K562 (cell line): Measurements from ENCODE around the gene ELOVL2. TPM values are rescaled to one million over a fixed set of nuclear protein-coding genes. Genes with fewer than 3 reads are reported as not detected.

Source experiments
- ATAC-seq: fragments of 200-7000 bp; cut with Tn5 transposase; 3 replicates; pipeline ENCODE4 v1.9.1; 2020; ENCODE audit warnings: moderate library complexity
- BruUV-seq: library from RNA; stranded (reverse); fragments of 400-500 nt; replicated peaks from 2 replicates; lab custom pipeline; 2021; lab: Mats Ljungman, UMichigan
- CTCF ChIA-PET: fragments of 300-600 bp; formaldehyde crosslinking; extraction: SDS; loops from one replicate; lab custom pipeline; 2021; ENCODE audit warnings: low intra/inter-chr PET ratio; lab: Yijun Ruan, JAX
- POLR2A ChIA-PET: fragments of 300-600, 350-650 bp; sonication (Branson Sonifier 250); formaldehyde crosslinking; extraction: SDS; loops from one replicate; lab custom pipeline; 2021; ENCODE audit warnings: antibody characterized with exemption, inconsistent platforms; lab: Yijun Ruan, JAX
- DNase-seq, 4 experiments: peaks; one replicate each; pipeline versions ENCODE4 v3.0.0 to v3.0.0-alpha.2; 2011 to 2018; ENCODE audit warnings: low spot score in 3 of 4, mixed read lengths in 3 of 4; ENCODE audit errors: extremely low read depth in 1 of 4
- FAIRE-seq: peaks from 2 replicates; lab custom pipeline; 2011; peaks lifted over from hg19 to GRCh38; lab: Jason Lieb, UNC
- H2AFZ ChIP-seq: 2 replicates; pipeline ENCODE4 v1.6.0; 2011; ENCODE audit warnings: low read depth, low read length, control low read depth, inconsistent platforms
- H3K27ac ChIP-seq: fragments of 200-600 bp; 3 replicates; pipeline ENCODE4 v1.8.0; 2011; ENCODE audit warnings: low read depth, mild to moderate bottlenecking, control low read depth, inconsistent platforms, low read length, moderate library complexity, mixed read lengths; ENCODE audit errors: extremely low read depth
- H3K27me3 ChIP-seq, 2 experiments: fragments of 300-600 bp in 1 of 2; 2 replicates in 1 of 2; 3 replicates in 1 of 2; pipeline versions ENCODE4 v1.6.0 to v1.8.0; 2011; ENCODE audit warnings: inconsistent platforms in 2 of 2, low read length in 2 of 2, mild to moderate bottlenecking in 1 of 2, mixed read lengths in 1 of 2, moderate library complexity in 1 of 2; ENCODE audit not compliant: control insufficient read depth in 2 of 2, insufficient read depth in 2 of 2
- H3K36me3 ChIP-seq: fragments of 300-600 bp; 3 replicates; pipeline ENCODE4 v1.8.0; 2011; ENCODE audit warnings: mild to moderate bottlenecking, low read length, inconsistent platforms; ENCODE audit not compliant: control insufficient read depth, insufficient read depth
- H3K4me1 ChIP-seq, 2 experiments: fragments of 200-600 bp in 1 of 2; replicated peaks in 1 of 2; 2 replicates in 1 of 2; 3 replicates in 1 of 2; pipeline versions ENCODE4 v1.5.1 to v1.8.0; 2011; ENCODE audit warnings: inconsistent platforms in 2 of 2, low read length in 2 of 2, mild to moderate bottlenecking in 1 of 2, mixed read lengths in 1 of 2, moderate library complexity in 1 of 2; ENCODE audit not compliant: control insufficient read depth in 2 of 2, insufficient read depth in 2 of 2
- H3K4me2 ChIP-seq: 2 replicates; pipeline ENCODE4 v1.6.1; 2011; ENCODE audit warnings: low read length, control low read depth, inconsistent platforms, mixed read lengths; ENCODE audit not compliant: insufficient read depth
- H3K4me3 ChIP-seq: fragments of 200-600 bp; sonication (generic), shearing (Covaris generic); 2 replicates; pipeline ENCODE4 v1.5.1; 2016; ENCODE audit warnings: control low read depth, inconsistent platforms
- H3K79me2 ChIP-seq: fragments of 200-600 bp; 3 replicates; pipeline ENCODE4 v1.8.0; 2011; ENCODE audit warnings: low read length, inconsistent platforms; ENCODE audit not compliant: control insufficient read depth, insufficient read depth
- H3K9ac ChIP-seq, 2 experiments: 2 replicates each; pipeline versions ENCODE4 v1.6.0 to v1.6.1; 2011; ENCODE audit warnings: low read depth in 2 of 2, low read length in 2 of 2, control low read depth in 1 of 2, inconsistent platforms in 1 of 2, mild to moderate bottlenecking in 1 of 2, mixed read lengths in 1 of 2; ENCODE audit not compliant: insufficient read depth in 1 of 2
- H3K9me1 ChIP-seq: one replicate; pipeline ENCODE4 v1.6.0; 2011; ENCODE audit warnings: inconsistent platforms, mild to moderate bottlenecking, low read length, moderate library complexity; ENCODE audit not compliant: control insufficient read depth, insufficient read depth
- H3K9me3 ChIP-seq: replicated peaks from 2 replicates; pipeline ENCODE4 v1.5.1; 2011; ENCODE audit warnings: low read depth, low read length, inconsistent platforms; ENCODE audit not compliant: control insufficient read depth, insufficient read depth
- H4K20me1 ChIP-seq: replicated peaks from 2 replicates; pipeline ENCODE4 v1.6.1; 2011; ENCODE audit warnings: low read length, inconsistent platforms, mixed read lengths; ENCODE audit not compliant: control insufficient read depth, insufficient read depth
- BACH1 ChIP-seq: fragments of 200-800 bp; sonication (Bioruptor generic); IDR thresholded peaks from 2 replicates; pipeline ENCODE4 v1.6.1; 2016; ENCODE audit warnings: missing genetic modification characterization, missing compliant biosample characterization
- FOXA1 ChIP-seq: fragments of 450-650 bp; IDR thresholded peaks from 2 replicates; pipeline ENCODE4 v1.6.1; 2016; ENCODE audit warnings: mild to moderate bottlenecking, borderline replicate concordance
- MAFG ChIP-seq: fragments of 450-650 bp; conservative IDR thresholded peaks from 2 replicates; pipeline ENCODE4 v1.6.1; 2016; ENCODE audit warnings: missing genetic modification characterization, missing compliant biosample characterization
- MEIS2 ChIP-seq: fragments of 450-650 bp; IDR thresholded peaks from 2 replicates; pipeline ENCODE4 v1.6.1; 2014; ENCODE audit warnings: mild to moderate bottlenecking; ENCODE audit not compliant: partially characterized antibody
- NR1H2 ChIP-seq: sonication (generic); formaldehyde crosslinking; IDR thresholded peaks from 2 replicates; pipeline ENCODE4 v1.4.0; 2020; ENCODE audit warnings: mild to moderate bottlenecking, missing genetic modification reagents
- RCOR1 ChIP-seq, 2 experiments: IDR thresholded peaks; 2 replicates each; pipeline ENCODE4 v1.6.1; 2012; ENCODE audit warnings: low read depth in 2 of 2, low read length in 2 of 2, borderline replicate concordance in 1 of 2, improper control_type of control experiment in 1 of 2
- SOX6 ChIP-seq: fragments of 450-650 bp; IDR thresholded peaks from 2 replicates; pipeline ENCODE4 v1.6.1; 2014; ENCODE audit warnings: mild to moderate bottlenecking
- STAT5B ChIP-seq: fragments of 250-450 bp; sonication (Bioruptor Pico); IDR thresholded peaks from 2 replicates; pipeline ENCODE4 v1.8.0; 2021; ENCODE audit warnings: mild to moderate bottlenecking, inconsistent platforms
- ZFP91 ChIP-seq: sonication (generic); formaldehyde crosslinking; IDR thresholded peaks from 2 replicates; pipeline ENCODE4 v1.8.0; 2022; ENCODE audit warnings: mild to moderate bottlenecking, missing genetic modification reagents
- ZNF224 ChIP-seq: sonication (generic); formaldehyde crosslinking; IDR thresholded peaks from 2 replicates; pipeline ENCODE4 v1.8.0; 2022; ENCODE audit warnings: mild to moderate bottlenecking, missing genetic modification reagents
- ZNF239 ChIP-seq: fragments of 250-450 bp; sonication (Bioruptor Pico); IDR thresholded peaks from 2 replicates; pipeline ENCODE4 v1.4.0; 2020; ENCODE audit warnings: mild to moderate bottlenecking
- WGBS: fragments of 100-300 bp; shearing (Covaris generic); methylation state at CpG from one replicate; pipeline ENCODE4 v1.1.6; 2016; ENCODE audit warnings: low coverage, mixed read lengths; ENCODE audit not compliant: insufficient coverage; ENCODE audit errors: missing lambda C conversion rate; 5-methylcytosine and 5-hydroxymethylcytosine counted together
- in situ Hi-C: fragments of 300-500 bp; cut with MboI; formaldehyde crosslinking; loops from 4 replicates; pipeline ENCODE4 v1.15.0; 2018; ENCODE audit warnings: inconsistent platforms, mixed read lengths
- intact Hi-C: fragments of 100-400 bp; cut with micrococcal nuclease; formaldehyde crosslinking; loops from 2 replicates; pipeline ENCODE4 v1.14.2; 2022
- polyA plus RNA-seq, 8 experiments: library from polyadenylated mRNA; depleted of rRNA in 4 of 8; stranded (reverse) in 5 of 8; unstranded in 3 of 8; fragments of >200 nt; fragmentation: Nextera tagmentation in 2 of 8; fragmentation: Illumina TruSeq in 1 of 8; extraction: Ambion mirVana in 2 of 8; extraction: Trizol in 1 of 8; gene quantifications; 2 replicates each; pipeline versions ENCODE4 v1.2.1 to v1.2.3, GENCODE V29; 2011 to 2014; ENCODE audit warnings: inconsistent platforms in 1 of 8, missing spikeins in 1 of 8
- total RNA-seq, 7 experiments: library from RNA; depleted of rRNA in 6 of 7; stranded (reverse); fragments of >200 nt in 6 of 7; fragmentation: Illumina TruSeq in 2 of 7; extraction: Trizol in 2 of 7; gene quantifications; 2 replicates each; pipeline versions ENCODE4 v1.2.1 to v1.2.3, GENCODE V29; 2011 to 2021; ENCODE audit warnings: low replicate concordance in 1 of 7

The ELOVL2 gene
- total and polyA plus RNA-seq, 9 of the 15 experiments (the other 6 are each of a cell fraction or from before 2014, with no cell fraction given), result 0.05 to 0.96 (median 0.31) TPM

DNA sequence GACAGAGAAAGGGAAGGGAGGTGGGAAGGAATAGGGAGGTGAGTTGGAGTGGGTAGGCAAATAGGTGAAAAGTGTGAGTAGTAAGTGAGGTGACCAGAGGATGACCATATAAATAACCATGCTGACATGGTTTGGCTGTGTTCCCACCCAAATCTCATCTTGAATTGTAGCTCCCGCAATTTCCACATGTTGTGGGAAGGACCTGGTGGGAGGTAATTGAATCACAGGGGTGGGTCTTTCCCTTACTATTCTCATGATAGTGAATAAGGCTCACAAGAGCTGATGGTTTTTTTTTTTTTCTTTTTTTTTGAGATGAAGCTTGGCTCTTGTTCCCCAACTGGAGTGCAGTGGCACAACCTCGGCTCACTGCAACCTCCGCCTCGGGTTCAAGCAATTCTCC, 28.0 kb upstream of the ELOVL2 start:
- in situ Hi-C loops (no loop called here), intact Hi-C loops (no loop called here)
- Histone ChIP-seq H3K36me3 (no peaks in the 10 kb centered on the region), H3K9me1 (no peaks in the 10 kb centered on the region), H3K79me2 (no peaks in the 10 kb centered on the region), H3K9me3 (no peaks in the 10 kb centered on the region), H3K27me3 (no peaks in the 10 kb centered on the region; a peak in 1 of 5 replicates), H3K27ac (no peak overlapping the region), H3K4me1 (peaks cover 4 to 6% of the 10 kb centered on the region in 2 experiments; a peak in 3 of 5 replicates), H3K4me2 (no peak overlapping the region), H4K20me1 (no peaks in the 10 kb centered on the region), H3K4me3 (no peak overlapping the region), H2AFZ (no peak overlapping the region), H3K9ac (no peak overlapping the region)
- TF ChIP-seq MEIS2, result peak; percentile 6
- TF ChIP-seq STAT5B (CRISPR knock-in tag), result no peak
- TF ChIP-seq NR1H2 (CRISPR knock-in tag), result no peak
- no peak for TF ChIP-seq ZNF239 (CRISPR knock-in tag)
- FAIRE-seq, result no peak
- ATAC-seq, result no peak
- BruUV-seq, result no TSS peak
- CTCF ChIA-PET, result no interaction called here
- no peak for DNase-seq
- POLR2A ChIA-PET, result interaction anchor here (0.6 kb wide), 1 partner anchor 724 kb away, joined by 4 read pairs; no protein-coding TSS in a partner anchor
- WGBS, result 39% methylated on average over 2 of the region's 4 CpGs

DNA sequence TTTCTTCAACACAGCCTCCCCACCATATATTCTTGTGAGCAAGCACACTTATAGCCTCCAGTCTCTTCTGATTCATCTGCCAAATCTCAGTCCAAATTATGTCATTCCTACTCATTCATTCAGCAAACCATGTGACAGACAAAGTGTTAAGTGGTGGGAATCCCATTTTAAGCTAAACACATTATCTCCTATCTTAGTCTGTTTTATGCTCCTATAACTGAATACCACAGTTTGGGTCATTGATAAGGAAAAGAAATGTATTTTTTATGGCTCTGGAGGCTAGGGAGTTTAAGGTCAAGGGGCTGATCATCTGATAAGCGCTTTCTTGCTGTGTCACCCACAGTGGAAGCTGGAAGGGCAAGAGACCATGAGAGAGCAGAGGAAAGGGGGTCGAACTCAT, 25.7 kb upstream of the ELOVL2 start:
- intact Hi-C loops, result loop anchor here (1.0 to 10.0 kb wide), 4 partner anchors 115 to 591 kb away; no protein-coding TSS in a partner anchor
- Histone ChIP-seq H3K4me2 (no peak overlapping the region), H3K9ac (no peak overlapping the region), H2AFZ (no peak overlapping the region), H3K36me3 (no peaks in the 10 kb centered on the region), H3K79me2 (no peaks in the 10 kb centered on the region), H4K20me1 (no peaks in the 10 kb centered on the region), H3K27me3 (no peaks in the 10 kb centered on the region; a peak in 1 of 5 replicates), H3K4me3 (no peak overlapping the region), H3K4me1 (peaks cover 4 to 6% of the 10 kb centered on the region in 2 experiments; a peak in 3 of 5 replicates), H3K9me1 (no peaks in the 10 kb centered on the region), H3K9me3 (no peaks in the 10 kb centered on the region), H3K27ac (no peak overlapping the region)
- ChIA-PET POLR2A (interaction anchor here (1.5 kb wide), 2 partner anchors 11 to 13 kb away, joined by 3 to 5 read pairs; no protein-coding TSS in a partner anchor), CTCF (interaction anchor here (0.8 to 2.5 kb wide), 2 partner anchors 118 to 592 kb away, joined by 3 to 13 read pairs; no protein-coding TSS in a partner anchor)
- no peak for FAIRE-seq
- BruUV-seq, result no TSS peak
- DNase-seq, result peak in 3 of 4 experiments; percentile 24 to 38 (median 24)
- WGBS, result 0% methylated on average over 2 of the region's 2 CpGs
- in situ Hi-C loops, result loop anchor here (5.0 kb wide), 2 partner anchors 112 to 592 kb away; no protein-coding TSS in a partner anchor
- peak; percentile 72 for ATAC-seq
- TF ChIP-seq MAFG, result peak; percentile 86
- TF ChIP-seq ZNF224, result no peak
- peak in 1 of 2 experiments; percentile 68; a peak in 2 of 4 replicates for TF ChIP-seq RCOR1 (IDR thresholded peaks at IDR 0.05; ENCODE audit: borderline replicate concordance in 1 of 2, low read depth in 2 of 2, low read length in 2 of 2)
- no peak for TF ChIP-seq FOXA1
- TF ChIP-seq ZFP91 (CRISPR knock-in tag), result no peak
- peak; percentile 17; the same call in 1 of the 2 replicates for TF ChIP-seq SOX6
- 0 out of 2 replicates have a peak, but pooled peaks have one; percentile 36 for TF ChIP-seq BACH1 (tag)
